ENCODE results near the gene MX2.

DNA sequence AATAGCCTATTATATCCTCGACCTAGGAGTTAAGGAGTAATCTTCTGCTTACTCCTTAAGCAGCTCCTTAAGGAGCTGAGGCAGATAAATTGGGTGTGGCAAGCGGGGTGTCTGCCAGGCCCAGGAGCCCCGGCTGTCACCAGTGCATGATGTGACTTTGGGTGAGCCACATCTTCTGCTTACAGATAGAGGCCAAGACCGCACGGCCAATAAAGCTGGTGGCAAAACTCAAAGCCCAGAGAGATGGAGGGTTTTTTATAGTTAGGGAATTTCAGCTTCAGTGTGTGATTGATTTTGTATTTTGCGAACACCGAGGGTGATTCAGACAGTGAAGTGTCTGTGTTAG is 9.8 kb downstream of the MX2 start:
- TF ChIP-seq, protein P1, sequence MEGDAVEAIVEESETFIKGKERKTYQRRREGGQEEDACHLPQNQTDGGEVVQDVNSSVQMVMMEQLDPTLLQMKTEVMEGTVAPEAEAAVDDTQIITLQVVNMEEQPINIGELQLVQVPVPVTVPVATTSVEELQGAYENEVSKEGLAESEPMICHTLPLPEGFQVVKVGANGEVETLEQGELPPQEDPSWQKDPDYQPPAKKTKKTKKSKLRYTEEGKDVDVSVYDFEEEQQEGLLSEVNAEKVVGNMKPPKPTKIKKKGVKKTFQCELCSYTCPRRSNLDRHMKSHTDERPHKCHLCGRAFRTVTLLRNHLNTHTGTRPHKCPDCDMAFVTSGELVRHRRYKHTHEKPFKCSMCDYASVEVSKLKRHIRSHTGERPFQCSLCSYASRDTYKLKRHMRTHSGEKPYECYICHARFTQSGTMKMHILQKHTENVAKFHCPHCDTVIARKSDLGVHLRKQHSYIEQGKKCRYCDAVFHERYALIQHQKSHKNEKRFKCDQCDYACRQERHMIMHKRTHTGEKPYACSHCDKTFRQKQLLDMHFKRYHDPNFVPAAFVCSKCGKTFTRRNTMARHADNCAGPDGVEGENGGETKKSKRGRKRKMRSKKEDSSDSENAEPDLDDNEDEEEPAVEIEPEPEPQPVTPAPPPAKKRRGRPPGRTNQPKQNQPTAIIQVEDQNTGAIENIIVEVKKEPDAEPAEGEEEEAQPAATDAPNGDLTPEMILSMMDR (IDR thresholded peaks at IDR 0.05), result no peak
- TF ChIP-seq POLR2A (IDR thresholded peaks at IDR 0.05) (no peak), EP300 (IDR thresholded peaks at IDR 0.05) (no peak)

All from tibial nerve (tissue), 4 donors.